Measurements from ENCODE around the gene MAPK1IP1L. TPM values are rescaled to one million over a fixed set of nuclear protein-coding genes. Genes with fewer than 3 reads are reported as not detected.

Gene MAPK1IP1L
- total RNA-seq, 6 donors from 2014 or later: 22.0 to 81.8 (median 59.3) TPM

DNA sequence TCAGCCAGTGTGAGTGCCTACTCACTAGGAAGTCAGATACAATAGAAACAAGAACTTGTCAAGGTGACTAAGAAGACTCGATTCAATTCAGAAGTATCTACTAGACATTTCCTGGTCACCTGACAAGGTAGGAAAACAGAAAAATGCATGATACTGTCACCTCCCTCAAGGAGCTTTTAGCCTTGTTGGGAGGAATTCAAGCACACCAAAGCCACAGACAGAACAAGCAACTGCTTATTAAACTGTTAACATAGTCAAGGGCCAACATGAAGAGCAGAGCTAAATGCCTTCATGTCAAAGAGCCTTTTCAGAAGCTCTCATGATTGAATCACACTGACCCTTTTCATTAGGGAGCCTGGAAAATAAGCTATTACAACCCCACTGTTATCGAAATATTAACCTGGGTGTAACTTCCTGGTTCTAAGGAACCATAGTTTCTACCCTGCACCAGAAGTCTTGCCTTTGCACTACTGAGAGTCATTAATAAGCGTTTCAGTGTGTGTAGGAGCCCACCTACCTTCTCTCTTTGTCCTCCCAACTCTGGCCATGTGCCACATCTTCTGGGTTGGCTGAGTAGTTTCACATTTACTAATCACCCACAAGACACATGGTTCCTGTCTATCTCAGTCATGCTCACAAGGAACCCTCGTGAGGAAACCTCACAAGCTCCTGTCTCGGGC, 46.6 kb downstream of the MAPK1IP1L start:
- H3K9me3 ChIP-seq: no peaks in the 10 kb centered on the region
- WGBS, 2 donors: 42 to 45% methylated on average over 5 of the region's 5 CpGs
- TF ChIP-seq, protein P1, sequence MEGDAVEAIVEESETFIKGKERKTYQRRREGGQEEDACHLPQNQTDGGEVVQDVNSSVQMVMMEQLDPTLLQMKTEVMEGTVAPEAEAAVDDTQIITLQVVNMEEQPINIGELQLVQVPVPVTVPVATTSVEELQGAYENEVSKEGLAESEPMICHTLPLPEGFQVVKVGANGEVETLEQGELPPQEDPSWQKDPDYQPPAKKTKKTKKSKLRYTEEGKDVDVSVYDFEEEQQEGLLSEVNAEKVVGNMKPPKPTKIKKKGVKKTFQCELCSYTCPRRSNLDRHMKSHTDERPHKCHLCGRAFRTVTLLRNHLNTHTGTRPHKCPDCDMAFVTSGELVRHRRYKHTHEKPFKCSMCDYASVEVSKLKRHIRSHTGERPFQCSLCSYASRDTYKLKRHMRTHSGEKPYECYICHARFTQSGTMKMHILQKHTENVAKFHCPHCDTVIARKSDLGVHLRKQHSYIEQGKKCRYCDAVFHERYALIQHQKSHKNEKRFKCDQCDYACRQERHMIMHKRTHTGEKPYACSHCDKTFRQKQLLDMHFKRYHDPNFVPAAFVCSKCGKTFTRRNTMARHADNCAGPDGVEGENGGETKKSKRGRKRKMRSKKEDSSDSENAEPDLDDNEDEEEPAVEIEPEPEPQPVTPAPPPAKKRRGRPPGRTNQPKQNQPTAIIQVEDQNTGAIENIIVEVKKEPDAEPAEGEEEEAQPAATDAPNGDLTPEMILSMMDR (IDR thresholded peaks at IDR 0.05): no peak
- TF ChIP-seq EP300 (IDR thresholded peaks at IDR 0.05) (peak in 1 of 4 donors; percentile 77), POLR2A (IDR thresholded peaks at IDR 0.05) (peak in 1 of 4 donors; percentile 14), POLR2AphosphoS5 (IDR thresholded peaks at IDR 0.05) (peak in 1 of 2 donors; percentile 19)
- peaks cover 38 to 50% (median 45%) of the 10 kb centered on the region in 4 donors for H3K4me1 ChIP-seq
- H3K4me3 ChIP-seq: no peak overlapping the region
- ATAC-seq (ENCODE audit: low FRiP score in 2 of 2) (peak; percentile 29 to 66), DNase-seq (peak in 1 of 2 donors; percentile 72)
- no peaks in the 10 kb centered on the region for H3K27me3 ChIP-seq
- peak overlapping the region; percentile 71 to 81 (median 75) for H3K27ac ChIP-seq
- H3K36me3 ChIP-seq: no peaks in the 10 kb centered on the region

- Histone ChIP-seq H3K9me3 (no peaks in the 10 kb centered on the region), H3K36me3 (no peaks in the 10 kb centered on the region), H3K4me1 (peaks cover 43 to 55% (median 50%) of the 10 kb centered on the region in 4 donors), H3K27me3 (no peaks in the 10 kb centered on the region), H3K27ac (peak overlapping the region; percentile 71 to 81 (median 75)), H3K4me3 (no peak overlapping the region)
- ATAC-seq (ENCODE audit: low FRiP score in 2 of 2) (no peak), DNase-seq (no peak)
- TF ChIP-seq, protein P1 (IDR thresholded peaks at IDR 0.05): no peak
- no peak for TF ChIP-seq EP300 (IDR thresholded peaks at IDR 0.05)
- no peak for TF ChIP-seq POLR2A (IDR thresholded peaks at IDR 0.05)
- no peak for TF ChIP-seq POLR2AphosphoS5 (IDR thresholded peaks at IDR 0.05)
- WGBS, 2 donors: 78 to 94% methylated on average over 1 of the region's 1 CpG
Measured at GRCh38 chr14:55098561-55098898, 47.1 kb downstream of the MAPK1IP1L start.

DNA sequence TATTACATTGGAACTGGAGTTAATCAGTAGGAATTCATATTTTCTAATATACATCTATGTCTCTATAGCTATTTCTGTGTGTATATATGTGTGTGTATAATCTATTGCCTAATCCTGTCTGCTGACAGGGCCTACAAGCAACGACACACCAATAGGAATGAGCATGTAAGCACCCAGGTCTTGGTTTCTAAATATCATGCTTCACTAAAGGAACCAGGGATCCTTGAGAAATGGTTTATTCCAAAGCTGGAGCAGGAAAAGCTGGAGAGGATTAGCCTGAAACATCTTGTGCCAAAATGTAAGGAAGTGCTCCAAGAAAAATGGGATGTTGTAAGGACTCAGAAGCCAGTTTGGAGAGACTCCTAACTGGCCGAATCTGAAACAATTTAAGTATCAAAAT, 48.3 kb downstream of the MAPK1IP1L start:
- TF ChIP-seq, protein P1 (IDR thresholded peaks at IDR 0.05): no peak
- TF ChIP-seq POLR2A (IDR thresholded peaks at IDR 0.05) (no peak), POLR2AphosphoS5 (IDR thresholded peaks at IDR 0.05) (no peak), EP300 (IDR thresholded peaks at IDR 0.05) (no peak)
- whole genome bisulfite sequencing, 2 donors: 36 to 52% methylated on average over 2 of the region's 2 CpGs
- DNase-seq (peak in 1 of 2 donors; percentile 21), ATAC-seq (ENCODE audit: low FRiP score in 2 of 2) (no peak)
- H3K27me3 ChIP-seq: no peaks in the 10 kb centered on the region
- H3K4me1 ChIP-seq: peaks cover 53 to 67% (median 61%) of the 10 kb centered on the region in 4 donors
- H3K4me3 ChIP-seq: no peak overlapping the region
- no peaks in the 10 kb centered on the region for H3K36me3 ChIP-seq
- peak overlapping the region; percentile 81 to 93 (median 92) for H3K27ac ChIP-seq
- peaks cover 0 to 7% (median 0%) of the 10 kb centered on the region in 4 donors for H3K9me3 ChIP-seq

DNA sequence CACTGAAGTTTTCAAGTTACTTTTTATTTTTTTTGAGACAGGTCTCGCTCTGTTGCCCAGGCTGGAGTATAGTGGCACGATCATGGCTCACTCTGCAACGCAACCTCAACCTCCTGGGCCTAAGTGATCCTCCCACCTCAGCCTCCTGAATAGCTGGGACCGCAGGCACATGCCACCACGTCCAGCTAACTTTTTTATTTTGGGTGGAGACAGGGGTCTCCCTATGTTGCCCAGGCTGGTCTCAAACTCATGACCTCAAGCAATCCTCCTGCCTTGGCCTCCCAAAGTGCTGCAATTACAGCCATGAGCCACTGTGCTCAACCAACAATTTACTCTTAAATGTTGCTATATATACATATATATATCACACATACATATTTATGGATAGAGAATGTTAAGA, 50.3 kb downstream of the MAPK1IP1L start:
- WGBS, 2 donors: 88 to 94% methylated on average over 5 of the region's 5 CpGs
- Histone ChIP-seq H3K27ac (peak overlapping the region; percentile 84 to 93 (median 92)), H3K36me3 (no peaks in the 10 kb centered on the region), H3K4me1 (peaks cover 58 to 81% (median 64%) of the 10 kb centered on the region in 4 donors), H3K9me3 (peaks cover 0 to 7% (median 0%) of the 10 kb centered on the region in 4 donors), H3K27me3 (no peaks in the 10 kb centered on the region), H3K4me3 (no peak overlapping the region)
- ATAC-seq (ENCODE audit: low FRiP score in 2 of 2) (no peak), DNase-seq (peak in 1 of 2 donors; percentile 14)
- TF ChIP-seq POLR2AphosphoS5 (IDR thresholded peaks at IDR 0.05) (no peak), POLR2A (IDR thresholded peaks at IDR 0.05) (no peak), EP300 (IDR thresholded peaks at IDR 0.05) (no peak)
- TF ChIP-seq, protein P1 (IDR thresholded peaks at IDR 0.05): no peak
